GM19238 (cell line): ENCODE data around the gene CARS2.
A peak's percentile ranks its signal among the peaks of the same experiment; 100 is the strongest.
"Not testable (repeated sequence)": the region's sequence is repeated elsewhere in the genome, so short reads cannot be mapped to it uniquely, and the experiment has no call there.

Experiments used
- DNase-seq: peaks from one replicate; pipeline ENCODE4 v3.0.0; 2011; ENCODE audit warnings: low spot score; ENCODE audit not compliant: insufficient read length

Gene CARS2

DNA sequence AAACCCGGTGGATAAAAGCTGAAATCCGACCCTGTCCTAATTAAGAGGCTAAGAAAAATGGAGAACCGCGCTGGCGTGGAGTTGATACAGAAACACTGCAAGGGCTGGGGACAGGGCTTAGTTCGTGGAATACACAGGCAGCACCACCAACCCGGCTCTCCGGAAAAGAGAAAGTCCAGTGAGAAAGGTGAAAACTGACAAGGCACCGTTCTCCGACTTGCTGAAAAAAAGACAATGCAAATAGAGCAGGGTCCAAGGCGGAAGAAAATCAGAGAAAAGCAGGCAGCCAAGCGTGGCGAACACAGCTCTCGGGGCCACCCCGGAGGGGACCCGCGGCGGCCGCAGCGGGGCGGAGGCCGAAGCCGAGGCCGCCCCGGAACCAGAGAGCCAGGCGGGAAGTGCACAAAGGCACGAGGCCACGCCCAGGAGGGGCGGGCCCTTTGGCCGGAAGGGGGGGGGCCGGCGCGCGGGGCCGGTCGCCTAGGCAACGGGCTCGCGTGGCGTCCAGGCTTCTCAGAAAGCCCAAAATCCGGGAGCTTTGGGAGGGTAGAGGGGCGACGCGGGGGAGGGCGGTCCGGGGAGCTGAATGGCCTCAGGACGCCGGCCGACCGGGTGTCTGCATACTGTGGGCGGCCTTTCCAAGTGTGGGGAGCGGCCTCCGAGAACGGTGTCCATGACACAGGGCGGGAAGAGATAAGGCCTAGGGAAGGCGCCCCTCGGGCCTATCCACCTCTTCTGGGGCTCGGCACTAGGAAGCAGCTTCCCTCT lies 6.3 kb upstream of the CARS2 start:
- peak; percentile 83 for DNase-seq

DNA sequence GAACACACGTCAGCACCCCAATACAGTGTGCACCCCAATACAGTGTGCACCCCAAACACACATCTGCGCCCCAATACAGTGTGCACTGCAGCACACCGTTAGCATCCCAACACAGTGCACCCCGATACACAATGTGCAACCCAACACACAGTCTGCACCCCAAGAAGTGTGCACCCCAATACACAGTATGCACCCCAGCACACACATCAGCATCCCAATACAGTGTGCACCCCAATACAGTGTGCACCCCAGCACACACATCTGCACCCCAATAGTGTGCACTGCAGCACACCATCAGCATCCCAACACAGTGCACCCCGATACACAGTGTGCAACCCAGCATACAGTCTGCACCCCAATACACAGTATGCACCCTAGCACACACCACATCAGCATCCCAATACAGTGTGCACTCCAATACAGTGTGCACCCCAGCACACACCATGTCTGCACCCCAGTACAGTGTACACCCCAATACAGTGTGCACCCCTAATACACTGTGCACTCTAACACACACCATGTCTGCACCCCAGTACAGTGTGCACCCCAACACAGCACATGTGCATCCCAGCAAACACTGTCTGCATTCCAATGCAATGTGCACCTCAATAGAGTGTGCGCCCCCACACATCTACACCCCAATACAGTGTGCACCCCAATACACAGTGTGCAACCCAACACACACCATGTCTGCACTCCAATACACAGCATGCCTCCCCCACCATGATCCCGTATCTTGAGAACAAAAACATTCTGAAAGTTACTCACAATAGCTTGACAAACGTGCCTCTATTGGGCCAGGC lies 855 bp upstream of the CARS2 start:
- no peak for DNase-seq

DNA sequence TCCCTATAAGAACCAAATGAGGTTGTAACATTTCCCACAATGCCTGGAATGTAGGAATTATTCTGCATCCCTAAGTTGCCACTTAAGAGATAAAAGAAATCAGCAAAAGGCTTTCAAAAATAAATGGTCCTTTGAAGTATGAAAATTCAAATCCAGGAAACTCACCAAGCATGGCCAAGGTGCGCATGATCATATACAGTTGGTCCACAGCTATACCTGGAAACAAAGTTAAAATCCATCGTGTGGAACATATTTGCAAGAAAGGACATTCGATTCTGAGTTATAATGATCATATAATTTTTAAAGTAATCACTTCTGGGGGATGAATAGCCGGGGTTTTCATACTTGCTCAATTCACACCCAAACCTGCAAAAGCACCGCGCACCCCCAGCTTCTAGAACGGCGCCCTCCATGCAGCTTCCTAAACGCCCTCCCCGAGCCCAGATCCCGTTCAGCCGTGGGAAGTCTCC lies 525 bp downstream of the CARS2 start:
- DNase-seq: no peak

GRCh38 chr13:110702591-110703526 lies 3.1 kb downstream of the CARS2 start:
- no peak for DNase-seq

GRCh38 chr13:110702089-110702488 lies 3.8 kb downstream of the CARS2 start:
- DNase-seq: no peak

GRCh38 chr13:110701061-110701460 lies 4.9 kb downstream of the CARS2 start:
- DNase-seq: not testable (repeated sequence)

DNA sequence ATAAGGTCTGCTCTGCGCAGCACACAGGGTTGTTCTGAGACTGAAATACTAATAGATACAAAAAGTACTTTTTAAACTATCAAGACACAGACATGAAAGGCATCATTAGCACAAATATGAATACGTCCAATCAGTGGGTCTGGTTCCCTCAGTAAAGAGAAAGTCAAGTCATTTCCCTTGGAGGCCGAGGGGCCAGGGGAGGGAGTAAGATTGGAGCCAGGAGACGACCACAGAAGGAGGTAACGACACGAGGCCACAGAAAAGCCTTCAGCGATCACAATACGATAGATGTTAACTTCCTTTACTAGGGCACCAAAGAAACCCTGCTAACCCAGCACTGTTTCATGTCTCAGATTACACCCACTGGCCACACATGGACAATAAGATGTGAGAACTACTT lies 5.3 kb downstream of the CARS2 start:
- DNase-seq: no peak

DNA sequence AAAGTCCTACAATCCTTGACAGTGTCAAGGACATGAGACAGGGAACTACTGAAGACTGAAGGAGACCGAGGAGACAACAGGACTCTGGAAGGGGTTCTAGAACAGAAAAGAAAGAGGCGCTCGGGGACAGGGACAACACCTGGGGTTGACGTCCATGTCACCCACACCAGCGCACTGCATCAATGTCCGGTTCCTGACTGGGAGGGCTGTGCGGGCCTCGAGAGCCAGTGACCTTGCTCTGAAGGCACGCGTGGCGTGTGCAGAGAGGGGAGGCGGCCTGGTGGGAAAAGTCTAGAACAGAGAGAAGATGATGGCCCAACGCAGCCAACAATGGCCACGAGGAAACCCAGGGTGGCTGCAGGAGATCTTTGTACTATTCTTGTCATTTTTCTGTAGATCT lies 5.7 kb downstream of the CARS2 start:
- no peak for DNase-seq

DNA sequence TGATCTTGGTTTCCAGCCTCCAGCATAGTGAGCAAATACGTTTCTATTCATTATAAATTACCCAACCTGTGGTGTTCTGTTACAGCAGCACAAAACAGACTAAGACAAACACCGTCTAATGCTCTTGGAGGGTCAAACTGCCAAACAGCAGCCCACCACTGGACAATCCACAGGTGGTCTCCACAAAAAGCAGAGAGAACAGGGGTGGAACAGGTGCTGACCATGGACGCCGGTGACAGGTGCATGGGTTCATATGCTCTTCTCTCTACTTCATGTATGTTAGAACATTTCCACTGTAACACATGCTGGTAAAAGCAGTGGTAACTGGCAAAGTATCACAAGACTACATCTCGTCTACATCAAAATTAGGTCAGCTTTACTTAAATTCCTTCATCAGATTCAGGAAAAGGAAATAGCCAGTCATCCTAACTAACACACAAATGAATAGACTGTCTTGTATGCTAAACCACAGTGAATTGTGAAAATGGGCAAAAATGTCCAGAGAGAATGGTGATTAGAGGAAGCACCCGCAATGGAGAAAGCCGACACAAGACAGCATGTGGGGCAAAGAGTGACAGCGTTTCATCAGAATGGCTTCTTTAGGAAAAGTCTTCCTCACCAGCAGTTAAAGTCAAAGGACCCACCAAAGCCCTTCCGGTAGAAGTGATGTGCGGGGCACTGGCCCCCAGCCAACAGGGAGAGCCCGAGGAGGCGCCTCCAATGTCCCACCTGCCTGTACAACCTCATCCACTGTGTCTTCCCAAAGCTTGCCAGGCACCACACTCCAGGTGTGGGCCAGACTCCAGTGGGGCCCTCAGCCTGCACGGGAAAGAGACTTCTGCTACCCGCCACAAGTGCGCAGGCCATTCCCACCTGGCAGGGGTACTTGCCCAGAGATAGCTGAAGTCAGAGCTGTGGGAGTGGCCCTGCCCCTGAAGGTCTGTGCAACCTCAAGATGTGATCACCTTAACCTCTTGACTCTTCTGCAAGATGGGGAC lies 6.5 kb downstream of the CARS2 start:
- no peak for DNase-seq

- no peak for DNase-seq
Observed at GRCh38 chr13:110698689-110699088, 7.2 kb downstream of the CARS2 start.

- DNase-seq: no peak
Observed at GRCh38 chr13:110697842-110698241, 8.1 kb downstream of the CARS2 start.

DNA sequence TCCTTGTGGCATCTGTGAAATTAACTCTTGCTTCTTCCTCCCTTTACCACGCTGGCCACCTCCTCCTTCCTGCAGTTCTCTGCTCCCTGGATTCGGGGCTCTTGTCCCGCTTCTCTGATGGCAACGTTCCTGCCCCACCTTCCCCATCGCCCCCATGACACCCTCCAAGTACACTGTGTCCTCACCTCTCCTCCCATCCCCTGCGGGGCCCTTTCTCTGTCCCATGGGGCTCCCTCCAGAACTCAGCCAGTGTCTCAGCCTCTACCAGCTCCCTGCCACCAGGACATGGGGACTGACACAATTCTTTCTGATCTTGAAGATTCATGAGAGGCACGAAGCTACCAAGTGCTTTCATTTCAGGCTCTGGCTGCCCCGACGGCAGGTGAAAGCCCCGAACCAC lies 9.1 kb downstream of the CARS2 start:
- DNase-seq: no peak

- not testable (repeated sequence) for DNase-seq
Observed at GRCh38 chr13:110695774-110696173, 10.1 kb downstream of the CARS2 start.

- no peak for DNase-seq
Observed at GRCh38 chr13:110690516-110690915, 15.4 kb downstream of the CARS2 start.

- DNase-seq: no peak
Observed at GRCh38 chr13:110689711-110690110, 16.2 kb downstream of the CARS2 start.

DNA sequence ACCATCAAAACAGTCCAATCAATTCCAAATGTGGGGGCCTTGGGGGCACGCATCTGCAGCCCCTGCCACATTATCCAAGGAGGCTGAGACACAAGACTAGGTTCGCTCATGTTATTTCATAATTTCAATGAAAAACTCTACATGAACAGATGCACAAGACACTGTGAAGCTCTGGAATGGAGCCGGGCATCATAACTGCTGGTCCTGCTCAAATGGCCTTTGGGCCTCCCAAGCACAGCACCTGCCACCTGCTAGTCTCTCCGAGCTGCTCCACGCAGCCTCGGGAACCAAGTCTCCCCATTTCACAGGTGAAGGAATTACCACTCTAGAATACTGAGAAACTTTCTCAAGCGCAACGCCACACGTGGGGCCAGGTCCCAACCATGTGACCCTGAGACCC lies 16.9 kb downstream of the CARS2 start:
- no peak for DNase-seq

DNA sequence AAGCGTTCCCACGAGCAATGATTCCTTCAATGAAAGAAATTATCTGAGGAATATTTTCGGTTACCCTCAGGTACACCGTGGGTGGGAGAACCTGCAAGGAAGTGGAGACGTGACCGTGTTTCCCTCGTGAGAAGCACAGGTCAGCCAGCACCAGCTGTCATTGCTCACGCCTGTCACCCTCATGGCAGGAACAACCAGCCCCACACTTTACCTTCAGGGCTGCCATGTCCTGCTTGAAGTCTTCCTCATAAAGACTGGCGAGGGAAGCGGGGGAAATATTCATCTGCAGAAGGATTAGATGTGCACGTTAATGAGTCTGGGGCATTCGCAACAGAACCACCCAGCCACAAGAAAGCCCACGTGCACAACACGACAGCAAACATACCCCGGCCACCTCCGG lies 18.2 kb downstream of the CARS2 start:
- DNase-seq: no peak

DNA sequence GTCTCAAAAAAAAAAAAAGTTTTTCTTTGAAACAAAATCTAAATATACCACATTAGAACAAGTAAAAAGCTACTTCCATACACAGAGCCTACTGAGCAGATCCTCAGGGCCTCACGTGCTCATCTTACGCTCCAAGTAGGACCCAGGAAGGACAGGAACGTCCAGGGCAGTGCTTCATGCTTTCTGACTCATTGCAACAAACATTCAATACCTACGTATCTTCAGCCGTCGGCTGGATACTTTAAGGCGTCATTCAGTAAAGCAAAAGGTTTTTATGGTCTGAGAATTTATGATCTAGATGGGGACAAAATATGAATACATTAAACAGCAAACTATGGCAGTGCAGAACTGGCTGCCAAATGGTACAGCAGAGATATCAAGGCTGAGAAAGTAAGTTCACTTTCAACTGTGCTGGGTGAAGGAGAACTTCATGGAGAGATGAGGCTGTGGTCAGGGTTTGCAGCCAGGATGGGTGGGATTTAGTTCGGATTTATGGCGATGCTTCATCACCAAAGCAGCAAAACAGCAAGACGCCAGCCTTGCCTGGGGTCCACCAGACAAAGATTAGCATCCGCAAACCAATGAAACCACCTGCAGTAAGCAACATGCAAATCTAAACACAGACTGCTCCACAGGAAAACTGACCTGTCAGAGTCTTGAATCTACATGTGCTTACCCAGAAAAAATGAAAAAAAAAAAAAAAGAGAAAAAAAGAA lies 20.5 kb downstream of the CARS2 start:
- no peak for DNase-seq

DNA sequence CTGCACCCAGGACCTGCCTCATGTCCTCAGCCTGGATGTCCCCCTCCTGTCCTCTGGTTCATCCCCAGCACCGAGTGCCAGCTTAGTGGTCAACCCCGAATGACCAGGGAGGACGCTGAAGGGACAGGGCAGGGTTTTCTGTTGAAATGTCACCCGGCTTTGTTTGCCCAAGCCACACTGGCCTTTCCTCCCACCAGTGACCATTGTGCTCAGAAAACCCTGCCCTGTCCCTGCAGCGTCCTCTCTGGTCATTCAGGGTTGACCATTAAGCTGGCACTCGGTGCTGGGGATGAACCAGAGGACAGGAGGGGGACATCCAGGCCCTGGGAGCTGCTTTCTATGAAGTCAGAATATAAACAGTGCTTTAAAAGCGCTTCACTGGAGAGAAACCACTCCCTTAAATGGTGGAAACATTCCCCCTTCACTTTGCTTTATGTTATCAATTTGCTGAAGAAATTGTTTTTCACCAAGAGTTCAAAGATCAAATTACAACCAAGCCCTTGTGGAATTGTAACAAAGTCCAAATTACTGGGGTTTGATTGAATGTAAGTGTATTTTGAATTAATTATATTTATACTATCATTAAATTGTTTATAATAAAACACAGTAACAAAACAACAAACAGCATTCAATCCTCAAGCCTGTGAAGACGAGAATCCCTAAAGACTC lies 21.4 kb downstream of the CARS2 start:
- no peak for DNase-seq
